NAMALWA (cell line): ENCODE results near the gene CSAG1.
"Not testable (repeated sequence)": the region's sequence is repeated elsewhere in the genome, so short reads cannot be mapped to it uniquely, and the experiment has no call there.

Experiments
- DNase-seq: peaks from one replicate; pipeline ENCODE4 v3.0.0-alpha.2; 2015; ENCODE audit warnings: low spot score

Gene CSAG1

DNA sequence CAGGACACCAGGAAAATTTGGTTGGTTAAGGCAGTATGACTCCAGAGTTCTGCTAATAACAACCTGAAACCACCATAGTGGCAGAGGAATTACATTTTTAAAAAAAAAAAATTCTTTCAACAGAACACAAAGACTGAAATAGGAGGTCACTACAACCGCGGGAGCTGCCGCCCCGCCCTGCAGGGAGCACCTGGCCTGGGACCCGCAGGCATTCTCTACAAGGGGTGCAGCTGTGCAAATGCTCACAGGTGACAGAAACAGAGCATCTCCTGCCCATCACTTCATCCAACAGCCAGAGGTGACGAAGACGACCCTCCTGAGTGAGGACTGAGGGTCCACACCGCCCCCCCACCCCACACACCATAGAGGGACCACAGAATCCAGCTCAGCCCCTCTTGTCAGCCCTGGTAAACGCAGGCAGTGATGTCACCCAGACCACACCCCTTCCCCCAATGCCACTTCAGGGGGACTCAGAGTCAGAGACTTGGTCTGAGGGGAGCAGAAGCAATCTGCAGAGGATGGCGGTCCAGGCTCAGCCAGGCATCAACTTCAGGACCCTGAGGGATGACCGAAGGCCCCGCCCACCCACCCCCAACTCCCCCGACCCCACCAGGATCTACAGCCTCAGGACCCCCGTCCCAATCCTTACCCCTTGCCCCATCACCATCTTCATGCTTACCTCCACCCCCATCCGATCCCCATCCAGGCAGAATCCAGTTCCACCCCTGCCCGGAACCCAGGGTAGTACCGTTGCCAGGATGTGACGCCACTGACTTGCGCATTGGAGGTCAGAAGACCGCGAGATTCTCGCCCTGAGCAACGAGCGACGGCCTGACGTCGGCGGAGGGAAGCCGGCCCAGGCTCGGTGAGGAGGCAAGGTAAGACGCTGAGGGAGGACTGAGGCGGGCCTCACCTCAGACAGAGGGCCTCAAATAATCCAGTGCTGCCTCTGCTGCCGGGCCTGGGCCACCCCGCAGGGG lies 35.3 kb downstream of the CSAG1 start, which contains the start of gene MAGEA3:
TSS of gene MAGEA3 (plus strand) at position 843 of the 980 bp plus-strand sequence. CDS start 2,039 bp downstream, outside the sequence.
- not testable (repeated sequence) for DNase-seq

DNA sequence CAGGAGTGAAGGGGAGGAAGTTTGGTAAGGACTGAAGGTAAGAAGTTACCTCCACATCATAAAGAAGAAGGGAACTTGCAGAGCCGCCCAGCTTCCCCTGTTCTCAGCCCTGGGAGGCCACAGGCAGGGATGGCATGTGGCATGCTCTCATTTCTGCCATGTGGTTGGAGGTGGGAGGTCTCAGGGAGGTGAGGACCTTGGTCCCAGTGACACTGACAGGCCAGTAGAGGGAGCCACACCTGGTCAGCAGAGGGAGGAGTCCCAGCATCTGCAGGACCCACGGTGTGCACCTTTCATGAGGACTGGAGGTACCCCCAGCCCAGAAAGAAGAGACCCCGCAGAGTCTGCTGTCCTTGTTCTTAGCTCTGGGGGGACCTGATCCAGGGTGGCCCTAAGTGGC lies 52.5 kb downstream of the CSAG1 start:
- DNase-seq, result not testable (repeated sequence)
